PC-9 (cell line): ENCODE results near the gene PLEKHJ1. TPM values are rescaled to one million over a fixed set of nuclear protein-coding genes. Genes with fewer than 3 reads are reported as not detected.

Experiments
- BruUV-seq: library from RNA; stranded (reverse); fragments of 400-500 nt; replicated peaks from 2 replicates; lab custom pipeline; 2021; lab: Mats Ljungman, UMichigan
- CTCF ChIA-PET: fragments of 300-600 bp; sonication (Branson Sonifier 250); formaldehyde crosslinking; loops from one replicate; lab custom pipeline; 2022; ENCODE audit warnings: antibody characterized with exemption; lab: Charles Lee
- POLR2A ChIA-PET: fragments of 300-600 bp; sonication (Branson Sonifier 250); formaldehyde crosslinking; loops from one replicate; lab custom pipeline; 2022; ENCODE audit warnings: antibody characterized with exemption; ENCODE audit not compliant: unreplicated experiment; lab: Charles Lee
- DNase-seq, 2 experiments: peaks; one replicate each; pipeline versions ENCODE4 v3.0.0 to v3.0.0-alpha.2; 2015 to 2022; ENCODE audit warnings: mixed read lengths in 1 of 2
- H2AFZ ChIP-seq: fragments of 200-600 bp; sonication (generic); 2 replicates; pipeline ENCODE4 v1.8.1; 2017; ENCODE audit warnings: antibody characterized with exemption
- H3F3A ChIP-seq: fragments of 200-600 bp; sonication (generic); 2 replicates; pipeline ENCODE4 v1.8.1; 2017; ENCODE audit warnings: antibody characterized with exemption, mild to moderate bottlenecking, low read depth; ENCODE audit not compliant: insufficient read depth
- H3K27ac ChIP-seq: fragments of 200-600 bp; sonication (generic); 2 replicates; pipeline ENCODE4 v1.6.1; 2016; ENCODE audit warnings: mixed run types
- H3K27me3 ChIP-seq: fragments of 200-600 bp; sonication (generic); 2 replicates; pipeline ENCODE4 v1.6.1; 2016; ENCODE audit warnings: low read depth, mixed run types; ENCODE audit not compliant: insufficient read depth
- H3K36me3 ChIP-seq: fragments of 200-600 bp; sonication (generic); 2 replicates; pipeline ENCODE4 v1.6.1; 2016; ENCODE audit warnings: low read depth, mixed run types
- H3K4me1 ChIP-seq: fragments of 200-600 bp; sonication (generic); replicated peaks from 2 replicates; pipeline ENCODE4 v1.6.1; 2016; ENCODE audit warnings: mixed run types; ENCODE audit not compliant: insufficient read depth
- H3K4me2 ChIP-seq: fragments of 200-600 bp; sonication (generic); 2 replicates; pipeline ENCODE4 v1.6.1; 2017; ENCODE audit warnings: mixed run types
- H3K4me3 ChIP-seq: fragments of 200-600 bp; sonication (generic); 2 replicates; pipeline ENCODE4 v1.6.1; 2016; ENCODE audit warnings: mixed run types
- H3K79me2 ChIP-seq: fragments of 200-600 bp; sonication (generic); 2 replicates; pipeline ENCODE4 v1.6.1; 2017; ENCODE audit warnings: low read depth, mixed run types
- H3K9me2 ChIP-seq: fragments of 200-600 bp; sonication (generic); 2 replicates; pipeline ENCODE4 v1.8.1; 2017; ENCODE audit warnings: mild to moderate bottlenecking; ENCODE audit not compliant: insufficient read depth
- H3K9me3 ChIP-seq: fragments of 200-600 bp; sonication (generic); 2 replicates; pipeline ENCODE4 v1.8.1; 2016; ENCODE audit warnings: low read depth; ENCODE audit not compliant: insufficient read depth
- H4K20me1 ChIP-seq: fragments of 200-600 bp; sonication (generic); 2 replicates; pipeline ENCODE4 v1.8.1; 2017; ENCODE audit not compliant: insufficient read depth
- EZH2 ChIP-seq: fragments of 200-600 bp; sonication (generic); IDR thresholded peaks from 2 replicates; pipeline ENCODE4 v1.8.0; 2017; ENCODE audit warnings: antibody characterized with exemption, low read depth
- intact Hi-C: fragments of 100-400 bp; cut with micrococcal nuclease; formaldehyde crosslinking; loops from one replicate; pipeline ENCODE4 v1.10.0; 2022; ENCODE audit not compliant: unreplicated experiment
- total RNA-seq: library from RNA; stranded (reverse); gene quantifications from 2 replicates; pipeline ENCODE4 v1.2.3, GENCODE V29; 2021
- TF ChIP-seq, protein P1 (sequence below): fragments of 200-600 bp; sonication (generic); conservative IDR thresholded peaks from 2 replicates; pipeline ENCODE4 v1.6.1; 2017; ENCODE audit warnings: mixed run types, antibody characterized with exemption, mild to moderate bottlenecking, moderate library complexity

PLEKHJ1 gene
- total RNA-seq, 1 experiment from 2014 or later = 38.6 TPM

DNA sequence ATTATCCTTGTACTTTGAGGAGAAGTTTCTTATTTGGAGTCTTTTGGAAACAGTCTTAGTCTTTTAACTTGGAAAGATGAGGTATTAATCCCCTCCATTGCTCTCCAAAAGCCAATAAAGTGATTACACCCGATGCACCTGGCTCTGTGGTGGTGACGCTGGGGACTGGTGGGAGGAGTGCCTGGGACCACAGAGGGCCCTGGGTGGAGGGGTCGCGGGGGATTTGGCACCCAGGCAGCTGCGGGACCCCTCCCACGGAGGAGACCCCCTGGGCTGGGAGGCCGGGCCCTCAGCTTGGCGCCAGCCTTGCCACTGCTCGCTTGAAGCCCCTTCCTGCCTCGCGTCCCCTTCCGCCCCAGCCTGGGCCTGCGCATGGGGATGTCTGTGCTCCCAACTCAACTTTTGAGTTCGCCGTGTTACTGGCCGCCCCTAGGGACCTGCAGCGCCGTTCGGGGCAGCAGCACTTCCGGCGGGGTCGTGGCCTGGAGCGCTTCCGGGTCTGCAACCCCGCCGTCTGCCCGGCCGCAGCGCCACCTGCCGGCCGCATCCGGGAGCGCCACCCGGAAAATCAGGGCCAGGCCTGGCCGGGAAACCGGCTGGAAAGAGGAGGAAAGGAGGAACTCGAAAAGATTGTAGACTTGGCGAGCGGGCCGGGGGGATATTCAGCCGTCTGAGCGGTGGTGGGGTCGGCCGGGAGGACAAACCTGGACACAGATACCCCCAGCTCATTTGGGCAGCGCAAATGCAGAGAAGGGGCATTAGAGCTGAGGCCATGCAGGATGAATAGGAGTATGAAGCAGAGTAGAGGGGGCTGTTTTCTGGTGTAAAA lies 37.4 kb upstream of the PLEKHJ1 start:
- Histone ChIP-seq H3K9me3 (no peaks in the 10 kb centered on the region), H2AFZ (no peak overlapping the region), H3K4me2 (peak overlapping the region; percentile 87), H4K20me1 (peaks cover 37% of the 10 kb centered on the region), H3F3A (peaks cover 32% of the 10 kb centered on the region), H3K4me3 (peak overlapping the region; percentile 50; the same call in 1 of the 2 replicates), H3K4me1 (peaks cover 15% of the 10 kb centered on the region; the same call in 1 of the 2 replicates), H3K27ac (0 out of 2 replicates have a peak overlapping the region, but pooled peaks have one; percentile 34), H3K9me2 (no peaks in the 10 kb centered on the region), H3K36me3 (peaks cover 6% of the 10 kb centered on the region; the same call in 1 of the 2 replicates), H3K27me3 (no peaks in the 10 kb centered on the region), H3K79me2 (peaks cover 50% of the 10 kb centered on the region)
- no TSS peak for BruUV-seq
- intact Hi-C loops = no loop called here
- ChIA-PET CTCF (no interaction called here), POLR2A (no interaction called here)
- TF ChIP-seq EZH2 = no peak
- TF ChIP-seq, protein P1, sequence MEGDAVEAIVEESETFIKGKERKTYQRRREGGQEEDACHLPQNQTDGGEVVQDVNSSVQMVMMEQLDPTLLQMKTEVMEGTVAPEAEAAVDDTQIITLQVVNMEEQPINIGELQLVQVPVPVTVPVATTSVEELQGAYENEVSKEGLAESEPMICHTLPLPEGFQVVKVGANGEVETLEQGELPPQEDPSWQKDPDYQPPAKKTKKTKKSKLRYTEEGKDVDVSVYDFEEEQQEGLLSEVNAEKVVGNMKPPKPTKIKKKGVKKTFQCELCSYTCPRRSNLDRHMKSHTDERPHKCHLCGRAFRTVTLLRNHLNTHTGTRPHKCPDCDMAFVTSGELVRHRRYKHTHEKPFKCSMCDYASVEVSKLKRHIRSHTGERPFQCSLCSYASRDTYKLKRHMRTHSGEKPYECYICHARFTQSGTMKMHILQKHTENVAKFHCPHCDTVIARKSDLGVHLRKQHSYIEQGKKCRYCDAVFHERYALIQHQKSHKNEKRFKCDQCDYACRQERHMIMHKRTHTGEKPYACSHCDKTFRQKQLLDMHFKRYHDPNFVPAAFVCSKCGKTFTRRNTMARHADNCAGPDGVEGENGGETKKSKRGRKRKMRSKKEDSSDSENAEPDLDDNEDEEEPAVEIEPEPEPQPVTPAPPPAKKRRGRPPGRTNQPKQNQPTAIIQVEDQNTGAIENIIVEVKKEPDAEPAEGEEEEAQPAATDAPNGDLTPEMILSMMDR = peak; percentile 79
- peak; percentile 49 to 66 for DNase-seq

DNA sequence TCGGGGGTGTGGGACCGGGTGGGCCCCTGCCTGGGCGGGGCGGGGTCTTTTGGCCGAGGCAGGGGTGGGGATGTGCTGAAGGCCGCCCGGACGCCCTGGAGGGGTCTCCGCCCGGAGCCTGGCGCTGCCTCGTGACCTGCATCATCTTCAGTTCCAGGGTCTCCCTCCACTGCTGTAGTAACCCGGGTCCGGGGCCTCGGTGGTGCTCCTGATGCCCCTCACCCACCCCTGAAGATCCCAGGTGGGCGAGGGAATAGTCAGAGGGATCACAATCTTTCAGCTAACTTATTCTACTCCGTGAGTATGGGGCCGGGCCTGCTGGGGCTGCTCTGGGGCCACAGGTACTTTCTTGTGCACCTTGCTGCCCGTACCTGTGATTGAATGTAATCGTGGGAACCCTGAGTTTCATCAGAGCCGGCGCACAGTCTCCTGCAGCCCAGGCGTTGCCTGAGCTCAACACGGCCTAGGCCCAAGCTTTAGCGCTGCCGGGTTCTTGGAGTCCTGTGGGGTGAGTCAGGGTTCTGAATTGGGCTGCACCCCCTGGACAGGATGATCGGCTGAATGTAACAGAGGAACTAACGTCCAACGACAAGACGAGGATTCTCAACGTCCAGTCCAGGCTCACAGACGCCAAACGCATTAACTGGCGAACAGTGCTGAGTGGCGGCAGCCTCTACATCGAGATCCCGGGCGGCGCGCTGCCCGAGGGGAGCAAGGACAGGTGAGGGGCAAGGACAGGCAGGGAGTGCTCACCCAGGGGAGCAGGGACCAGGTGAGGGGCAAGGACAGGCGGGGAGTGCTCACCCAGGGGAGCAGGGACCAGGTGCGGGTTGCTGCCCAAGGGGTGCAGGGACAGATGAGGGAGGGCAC lies 35.3 kb upstream of the PLEKHJ1 start:
- BruUV-seq = TSS peak; percentile 16
- TF ChIP-seq EZH2 = no peak
- TF ChIP-seq, protein P1 = no peak
- peak overlapping the region; percentile 53 for H3K27ac ChIP-seq
- DNase-seq = peak in 1 of 2 experiments; percentile 52
- ChIA-PET CTCF (no interaction called here), POLR2A (no interaction called here)
- H3K27me3 ChIP-seq = no peaks in the 10 kb centered on the region
- intact Hi-C loops = no loop called here
- H3K9me2 ChIP-seq = no peaks in the 10 kb centered on the region
- peaks cover 32% of the 10 kb centered on the region for H3F3A ChIP-seq
- peaks cover 37% of the 10 kb centered on the region for H4K20me1 ChIP-seq
- peaks cover 50% of the 10 kb centered on the region for H3K79me2 ChIP-seq
- peak overlapping the region; percentile 88 for H3K4me3 ChIP-seq
- H3K4me1 ChIP-seq = peaks cover 15% of the 10 kb centered on the region; the same call in 1 of the 2 replicates
- peak overlapping the region; percentile 87 for H3K4me2 ChIP-seq
- H3K36me3 ChIP-seq = peaks cover 6% of the 10 kb centered on the region; the same call in 1 of the 2 replicates
- H3K9me3 ChIP-seq = no peaks in the 10 kb centered on the region
- H2AFZ ChIP-seq = no peak overlapping the region
